ENCODE data around the gene IFI27L1. TPM values are rescaled to one million over a fixed set of nuclear protein-coding genes. Genes with fewer than 3 reads are reported as not detected.
A peak's percentile ranks its signal among the peaks of the same experiment; 100 is the strongest.

The IFI27L1 gene
- total RNA-seq, 4 donors from 2014 or later = 7.2 to 11.4 (median 9.3) TPM

- Histone ChIP-seq H3K9me3 (no peaks in the 10 kb centered on the region), H3K27me3 (no peaks in the 10 kb centered on the region), H3K4me3 (no peak overlapping the region), H3K36me3 (no peaks in the 10 kb centered on the region), H3K4me1 (peaks cover 22% of the 10 kb centered on the region), H3K27ac (no peak overlapping the region)
- WGBS = 39% methylated on average over 4 of the region's 4 CpGs
- peak; percentile 64 to 70 for TF ChIP-seq CTCF (IDR thresholded peaks at IDR 0.05)
- no peak for TF ChIP-seq POLR2AphosphoS5 (IDR thresholded peaks at IDR 0.05)
- peak in 1 of 2 donors; percentile 49 for DNase-seq (ENCODE audit: low spot score in 2 of 2)
Observed at GRCh38 chr14:94132285-94132887, 51.3 kb downstream of the IFI27L1 start.

GRCh38 chr14:94135476-94135875, 54.4 kb downstream of the IFI27L1 start:
- H3K9me3 ChIP-seq = no peaks in the 10 kb centered on the region
- TF ChIP-seq EP300 (IDR thresholded peaks at IDR 0.05) = no peak
- TF ChIP-seq CTCF (IDR thresholded peaks at IDR 0.05) = no peak
- TF ChIP-seq POLR2AphosphoS5 (IDR thresholded peaks at IDR 0.05) = no peak
- TF ChIP-seq POLR2A (IDR thresholded peaks at IDR 0.05) = no peak
- no peaks in the 10 kb centered on the region for H3K4me1 ChIP-seq
- H3K4me3 ChIP-seq = no peak overlapping the region
- H3K36me3 ChIP-seq = no peaks in the 10 kb centered on the region
- no peak overlapping the region for H3K27ac ChIP-seq
- H3K27me3 ChIP-seq = no peaks in the 10 kb centered on the region
- no peak for DNase-seq (ENCODE audit: low spot score in 2 of 2)
- WGBS = 83% methylated on average over 4 of the region's 4 CpGs

- Histone ChIP-seq H3K9me3 (no peaks in the 10 kb centered on the region), H3K4me1 (no peaks in the 10 kb centered on the region), H3K4me3 (no peak overlapping the region), H3K27ac (no peak overlapping the region), H3K36me3 (no peaks in the 10 kb centered on the region), H3K27me3 (no peaks in the 10 kb centered on the region)
- TF ChIP-seq CTCF (IDR thresholded peaks at IDR 0.05) (peak; percentile 91 to 98), EP300 (IDR thresholded peaks at IDR 0.05) (no peak)
- 32% methylated on average over 18 of the region's 18 CpGs for WGBS
- peak; percentile 92 to 93 for DNase-seq (ENCODE audit: low spot score in 2 of 2)
Observed at GRCh38 chr14:94136575-94137331, 55.6 kb downstream of the IFI27L1 start.

- no peak for TF ChIP-seq POLR2AphosphoS5 (IDR thresholded peaks at IDR 0.05)
- no peak for TF ChIP-seq CTCF (IDR thresholded peaks at IDR 0.05)
- no peak for TF ChIP-seq EP300 (IDR thresholded peaks at IDR 0.05)
- TF ChIP-seq POLR2A (IDR thresholded peaks at IDR 0.05) = no peak
- Histone ChIP-seq H3K27ac (no peak overlapping the region), H3K36me3 (no peaks in the 10 kb centered on the region), H3K9me3 (no peaks in the 10 kb centered on the region), H3K27me3 (no peaks in the 10 kb centered on the region), H3K4me3 (no peak overlapping the region), H3K4me1 (no peaks in the 10 kb centered on the region)
- WGBS = 91% methylated on average over 9 of the region's 9 CpGs
- no peak for DNase-seq (ENCODE audit: low spot score in 2 of 2)
Observed at GRCh38 chr14:94138251-94138650, 57.1 kb downstream of the IFI27L1 start.

- no peak for DNase-seq (ENCODE audit: low spot score in 2 of 2)
- TF ChIP-seq CTCF (IDR thresholded peaks at IDR 0.05) (no peak), POLR2AphosphoS5 (IDR thresholded peaks at IDR 0.05) (no peak), POLR2A (IDR thresholded peaks at IDR 0.05) (no peak), EP300 (IDR thresholded peaks at IDR 0.05) (no peak)
- no peaks in the 10 kb centered on the region for H3K27me3 ChIP-seq
- H3K9me3 ChIP-seq = no peaks in the 10 kb centered on the region
- H3K4me3 ChIP-seq = no peak overlapping the region
- no peak overlapping the region for H3K27ac ChIP-seq
- no peaks in the 10 kb centered on the region for H3K36me3 ChIP-seq
- no peaks in the 10 kb centered on the region for H3K4me1 ChIP-seq
- WGBS = 75% methylated on average over 5 of the region's 5 CpGs
Observed at GRCh38 chr14:94139006-94139405, 57.9 kb downstream of the IFI27L1 start.
